ENCODE data around the gene RALGAPA1.

- TF ChIP-seq ZNF785 (CRISPR knock-in tag; IDR thresholded peaks at IDR 0.05) (no peak), CTCF (IDR thresholded peaks at IDR 0.05 in 2 of 3, conservative IDR thresholded peaks at IDR 0.05 in 1 of 3; ENCODE audit: insufficient read depth in 2 of 3, low read depth in 1 of 3, low read length in 3 of 3) (no peak), SP1 (CRISPR knock-in tag; IDR thresholded peaks at IDR 0.05) (no peak)
Observed at GRCh38 chr14:35632271-35632670, 176.8 kb downstream of the RALGAPA1 start.

Measured in K562 (cell line).